H1 (cell line): ENCODE results near the gene PTPRD. TPM values are rescaled to one million over a fixed set of nuclear protein-coding genes. Genes with fewer than 3 reads are reported as not detected.

Experiments used
- CTCF ChIA-PET: fragments of 300-600 bp; sonication (Branson Sonifier 250); formaldehyde crosslinking; loops from one replicate; lab custom pipeline; 2021; ENCODE audit not compliant: partially characterized antibody; lab: Charles Lee
- POLR2A ChIA-PET: fragments of 300-600 bp; sonication (Branson Sonifier 250); formaldehyde crosslinking; loops from one replicate; lab custom pipeline; 2021; ENCODE audit warnings: inconsistent platforms; ENCODE audit not compliant: partially characterized antibody; lab: Charles Lee
- DNase-seq, 2 experiments: peaks; one replicate each; pipeline versions ENCODE4 v3.0.0 to v3.0.0-alpha.2; 2010 to 2022; ENCODE audit warnings: low spot score in 2 of 2, low read depth in 1 of 2, mixed read lengths in 1 of 2
- FAIRE-seq: peaks from 2 replicates; lab custom pipeline; 2011; peaks lifted over from hg19 to GRCh38; lab: Jason Lieb, UNC
- H2AFZ ChIP-seq: 2 replicates; pipeline ENCODE4 v1.8.1; 2012; ENCODE audit warnings: low read length, inconsistent platforms
- H2AK5ac ChIP-seq: 2 replicates; pipeline ENCODE4 v1.6.1; 2013; ENCODE audit warnings: low read depth, low read length
- H2BK120ac ChIP-seq: replicated peaks from 2 replicates; pipeline ENCODE3; 2013; ENCODE audit warnings: low read depth, low read length, inconsistent platforms
- H2BK12ac ChIP-seq: 2 replicates; pipeline ENCODE4 v1.6.1; 2013; ENCODE audit warnings: low read depth, low read length
- H2BK15ac ChIP-seq: 2 replicates; pipeline ENCODE4 v1.6.1; 2013; ENCODE audit warnings: low read length
- H2BK20ac ChIP-seq: 2 replicates; pipeline ENCODE4 v1.6.1; 2013; ENCODE audit warnings: low read length
- H2BK5ac ChIP-seq: 2 replicates; pipeline ENCODE4 v1.6.1; 2013; ENCODE audit warnings: low read depth, low read length
- H3K14ac ChIP-seq: 2 replicates; pipeline ENCODE4 v1.6.1; 2013; ENCODE audit warnings: inconsistent platforms; ENCODE audit not compliant: insufficient read length
- H3K18ac ChIP-seq: 2 replicates; pipeline ENCODE4 v1.6.1; 2013; ENCODE audit warnings: low read length; ENCODE audit errors: extremely low read depth
- H3K23ac ChIP-seq: 2 replicates; pipeline ENCODE4 v1.6.1; 2013; ENCODE audit warnings: inconsistent platforms; ENCODE audit not compliant: insufficient read length
- H3K23me2 ChIP-seq: 2 replicates; pipeline ENCODE4 v1.6.1; 2013; ENCODE audit warnings: low read depth, low read length
- H3K27ac ChIP-seq: 2 replicates; pipeline ENCODE4 v1.6.1; 2011; ENCODE audit warnings: low read depth, low read length, inconsistent platforms
- H3K27me3 ChIP-seq, 4 experiments: replicated peaks in 1 of 4; 1 replicate in 1 of 4; 2 replicates in 3 of 4; pipeline versions ENCODE4 v1.6.1 to v1.8.1; 2011 to 2013; ENCODE audit warnings: low read length in 3 of 4, mild to moderate bottlenecking in 3 of 4, inconsistent platforms in 2 of 4, mixed read lengths in 2 of 4, moderate library complexity in 1 of 4; ENCODE audit not compliant: control insufficient read depth in 3 of 4, insufficient read depth in 3 of 4; ENCODE audit errors: extremely low read depth in 1 of 4
- H3K36me3 ChIP-seq, 4 experiments: 2 replicates each; pipeline versions ENCODE4 v1.6.1 to v1.8.1; 2011 to 2013; ENCODE audit warnings: mild to moderate bottlenecking in 4 of 4, low read length in 3 of 4, moderate library complexity in 2 of 4, control low read depth in 1 of 4, inconsistent platforms in 1 of 4; ENCODE audit not compliant: insufficient read depth in 4 of 4, control insufficient read depth in 2 of 4
- H3K4ac ChIP-seq: replicated peaks from 2 replicates; pipeline ENCODE3; 2013; ENCODE audit warnings: low read length, low read depth, mixed read lengths, inconsistent platforms; ENCODE audit not compliant: insufficient read length
- H3K4me1 ChIP-seq, 4 experiments: replicated peaks in 1 of 4; 1 replicate in 1 of 4; 2 replicates in 3 of 4; pipeline versions ENCODE4 v1.6.1 to v1.8.1; 2011 to 2013; ENCODE audit warnings: low read length in 3 of 4, inconsistent platforms in 2 of 4, mixed read lengths in 1 of 4; ENCODE audit not compliant: insufficient read depth in 4 of 4, control insufficient read depth in 3 of 4
- H3K4me2 ChIP-seq, 2 experiments: 2 replicates each; pipeline versions ENCODE4 v1.6.1 to v1.8.1; 2011 to 2013; ENCODE audit warnings: low read depth in 2 of 2, low read length in 2 of 2, control low read depth in 1 of 2, inconsistent platforms in 1 of 2, mild to moderate bottlenecking in 1 of 2; ENCODE audit not compliant: insufficient read depth in 1 of 2
- H3K4me3 ChIP-seq, 4 experiments: fragments of 200-600, 300-600 bp in 1 of 4; sonication (generic), shearing (Covaris generic), sonication (Bioruptor Twin) in 1 of 4; 2 replicates each; pipeline versions ENCODE4 v1.5.1 to v1.8.1; 2011 to 2016; ENCODE audit warnings: low read length in 4 of 4, low read depth in 3 of 4, control low read depth in 2 of 4, inconsistent platforms in 2 of 4, mild to moderate bottlenecking in 2 of 4, mixed read lengths in 1 of 4, moderate library complexity in 1 of 4; ENCODE audit not compliant: insufficient read depth in 2 of 4; ENCODE audit errors: extremely low read depth in 1 of 4
- H3K56ac ChIP-seq: replicated peaks from 2 replicates; pipeline ENCODE3; 2013; ENCODE audit warnings: low read depth, mild to moderate bottlenecking, mixed read lengths, low read length, inconsistent platforms; ENCODE audit not compliant: insufficient read length
- H3K79me1 ChIP-seq: 2 replicates; pipeline ENCODE4 v1.6.1; 2013; ENCODE audit warnings: low read depth, low read length, control low read depth
- H3K79me2 ChIP-seq, 2 experiments: 2 replicates each; pipeline versions ENCODE4 v1.6.1 to v1.8.1; 2012 to 2013; ENCODE audit warnings: low read length in 2 of 2, mild to moderate bottlenecking in 2 of 2, inconsistent platforms in 1 of 2; ENCODE audit not compliant: insufficient read depth in 2 of 2, control insufficient read depth in 1 of 2
- H3K9ac ChIP-seq, 4 experiments: replicated peaks in 1 of 4; 1 replicate in 1 of 4; 2 replicates in 3 of 4; pipeline versions ENCODE4 v1.6.1 to v1.8.1; 2011 to 2013; ENCODE audit warnings: low read depth in 3 of 4, low read length in 3 of 4, control low read depth in 2 of 4, mild to moderate bottlenecking in 2 of 4, moderate library complexity in 2 of 4, inconsistent platforms in 1 of 4; ENCODE audit errors: extremely low read depth in 1 of 4
- H3K9me3 ChIP-seq, 2 experiments: 2 replicates each; pipeline versions ENCODE4 v1.6.1 to v1.8.1; 2012 to 2013; ENCODE audit warnings: mild to moderate bottlenecking in 2 of 2, moderate library complexity in 2 of 2, control low read depth in 1 of 2, inconsistent platforms in 1 of 2, low read depth in 1 of 2, low read length in 1 of 2, mixed read lengths in 1 of 2; ENCODE audit not compliant: insufficient read depth in 2 of 2
- H4K20me1 ChIP-seq, 2 experiments: replicated peaks in 1 of 2; 2 replicates each; pipeline versions ENCODE3 to v1.8.1; 2011 to 2013; ENCODE audit warnings: inconsistent platforms in 2 of 2, low read length in 2 of 2, mild to moderate bottlenecking in 1 of 2; ENCODE audit not compliant: insufficient read depth in 2 of 2, control insufficient read depth in 1 of 2
- H4K5ac ChIP-seq: 2 replicates; pipeline ENCODE4 v1.6.1; 2013; ENCODE audit warnings: low read length, low read depth, mixed read lengths, inconsistent platforms; ENCODE audit not compliant: insufficient read length
- H4K8ac ChIP-seq: 2 replicates; pipeline ENCODE4 v1.8.0; 2013; ENCODE audit warnings: mild to moderate bottlenecking, moderate library complexity, low read length, inconsistent platforms; ENCODE audit not compliant: insufficient read depth; ENCODE audit errors: extremely low read depth
- H4K91ac ChIP-seq: replicated peaks from 2 replicates; pipeline ENCODE3; 2013; ENCODE audit warnings: low read length, mixed read lengths, inconsistent platforms; ENCODE audit not compliant: insufficient read length
- ATF2 ChIP-seq: IDR thresholded peaks from 2 replicates; pipeline ENCODE4 v1.6.1; 2012; ENCODE audit warnings: low read length, inconsistent platforms
- ATF3 ChIP-seq: IDR thresholded peaks from 2 replicates; pipeline ENCODE4 v1.6.1; 2011; ENCODE audit warnings: low read depth, mild to moderate bottlenecking, low read length; ENCODE audit not compliant: insufficient read depth
- CTBP2 ChIP-seq: IDR thresholded peaks from 2 replicates; pipeline ENCODE4 v1.7.0; 2011; ENCODE audit warnings: borderline replicate concordance, mild to moderate bottlenecking, moderate library complexity, mixed read lengths, low read length; ENCODE audit not compliant: insufficient read depth, insufficient read length
- NANOG ChIP-seq: IDR thresholded peaks from 2 replicates; pipeline ENCODE4 v1.6.1; 2011; ENCODE audit warnings: low read length, low read depth, mild to moderate bottlenecking, inconsistent platforms; ENCODE audit not compliant: insufficient read depth, poor library complexity, severe bottlenecking
- RNF2 ChIP-seq: fragments of 200-900, 300-1000 bp; sonication (generic); IDR thresholded peaks from 2 replicates; pipeline ENCODE4 v1.7.1; 2016; ENCODE audit warnings: borderline replicate concordance, low read depth, mild to moderate bottlenecking, antibody characterized with exemption, low read length; ENCODE audit not compliant: poor library complexity, severe bottlenecking; ENCODE audit errors: missing control alignments
- SP4 ChIP-seq: IDR thresholded peaks from 2 replicates; pipeline ENCODE4 v1.6.1; 2012; ENCODE audit warnings: low read length, inconsistent platforms
- TAF1 ChIP-seq: IDR thresholded peaks from 2 replicates; pipeline ENCODE4 v1.6.1; 2011; ENCODE audit warnings: mild to moderate bottlenecking, low read depth, low read length
- TCF12 ChIP-seq: IDR thresholded peaks from 2 replicates; pipeline ENCODE4 v1.6.1; 2011; ENCODE audit warnings: low read depth, mild to moderate bottlenecking, low read length
- whole genome bisulfite sequencing, 2 experiments: shearing (Covaris generic) in 1 of 2; methylation state at CpG; one replicate each; pipeline versions ENCODE4 v1.1.6 to v1.1.7; 2013 to 2015; ENCODE audit warnings: low lambda C conversion rate in 2 of 2, mixed read lengths in 2 of 2, inconsistent platforms in 1 of 2, low coverage in 1 of 2, missing lambda C conversion rate in 1 of 2; ENCODE audit not compliant: insufficient replicate concordance in 2 of 2, insufficient coverage in 1 of 2, insufficient read length in 1 of 2; ENCODE audit errors: extremely low coverage in 1 of 2, missing lambda C conversion rate in 1 of 2; 5-methylcytosine and 5-hydroxymethylcytosine counted together
- polyA plus RNA-seq, 7 experiments: library from polyadenylated mRNA; depleted of rRNA in 3 of 7; stranded (reverse) in 5 of 7; unstranded in 2 of 7; fragments of >200 nt in 5 of 7; fragments of 200-250 nt in 2 of 7; gene quantifications; 1 replicate in 5 of 7; 2 replicates in 1 of 7; 4 replicates in 1 of 7; pipeline versions ENCODE4 v1.2.1 to v1.2.3, GENCODE V29; 2011 to 2013; ENCODE audit warnings: missing spikeins in 2 of 7, mixed read lengths in 2 of 7
- total RNA-seq: library from RNA; stranded (reverse); fragmentation: NEBNext Ultra II Directional; extraction: Animal tissue kit (Norgen Biotek cat#: 25700); gene quantifications from 2 replicates; pipeline ENCODE4 v1.2.1, GENCODE V29; 2021

Gene PTPRD
- total and polyA plus RNA-seq, 2 of the 8 experiments (the other 6 are each of a cell fraction or from before 2014, with no cell fraction given) = 17.2 to 77.0 TPM

DNA sequence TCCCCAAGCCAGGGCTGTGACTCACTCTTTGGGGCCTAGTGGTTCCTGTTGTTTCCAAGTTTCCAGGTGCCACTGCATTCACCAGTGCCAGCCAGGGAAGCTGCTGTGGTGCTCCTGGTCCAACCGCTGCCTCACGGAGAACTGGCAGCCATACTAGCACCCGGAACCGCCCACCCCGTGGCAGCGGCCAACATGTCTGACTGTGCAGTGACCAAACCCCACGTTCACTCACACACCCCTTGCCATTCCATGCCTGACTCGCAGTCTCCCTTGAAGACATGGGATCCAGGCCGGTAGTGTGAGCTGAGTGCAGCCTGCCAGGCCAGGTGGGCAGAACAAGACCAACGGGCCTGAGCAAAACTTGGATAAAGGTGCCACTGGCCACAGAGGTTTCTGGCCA is 1968.2 kb downstream of the PTPRD start:
- no peaks in the 10 kb centered on the region for H3K9me3 ChIP-seq

More for the DNA sequence above, 1968.2 kb downstream of the PTPRD start:
- no peak overlapping the region for H2BK15ac ChIP-seq
- no peak overlapping the region for H4K91ac ChIP-seq
- H2BK12ac ChIP-seq = no peak overlapping the region
- ChIA-PET POLR2A (no interaction called here), CTCF (interaction anchor here (0.5 to 2.5 kb wide), 4 partner anchors 8 to 989 kb away, joined by 3 to 6 read pairs (median 4); no protein-coding TSS in a partner anchor)
- FAIRE-seq = no peak
- no peak overlapping the region for H2BK20ac ChIP-seq
- no peak overlapping the region; the same call in 1 of the 2 replicates for H3K27ac ChIP-seq
- no peaks in the 10 kb centered on the region for H3K23me2 ChIP-seq
- no peaks in the 10 kb centered on the region for H3K79me2 ChIP-seq
- no peak overlapping the region for H3K14ac ChIP-seq
- H2AFZ ChIP-seq = no peak overlapping the region
- no peak overlapping the region for H2BK120ac ChIP-seq
- WGBS, 2 experiments = 95% methylated on average over 10 of the region's 10 CpGs; no CpG with 5 or more reads in 1 of the 2 experiments
- no peak for DNase-seq
- no peak overlapping the region for H4K5ac ChIP-seq
- TF ChIP-seq ATF3 (no peak), TCF12 (no peak), SP4 (no peak), TAF1 (no peak), ATF2 (no peak), CTBP2 (no peak), NANOG (no peak), RNF2 (no peak)
- no peaks in the 10 kb centered on the region for H3K27me3 ChIP-seq
- no peaks in the 10 kb centered on the region for H4K20me1 ChIP-seq
- no peak overlapping the region for H3K4me3 ChIP-seq
- no peak overlapping the region for H3K4ac ChIP-seq
- no peak overlapping the region for H3K56ac ChIP-seq
- no peak overlapping the region for H3K9ac ChIP-seq
- no peak overlapping the region for H3K4me2 ChIP-seq
- H2AK5ac ChIP-seq = no peak overlapping the region
- no peak overlapping the region for H3K23ac ChIP-seq
- no peak overlapping the region; the same call in 1 of the 2 replicates for H4K8ac ChIP-seq
- H3K18ac ChIP-seq = no peak overlapping the region
- peaks cover 0 to 3% (median 0%) of the 10 kb centered on the region in 4 experiments; a peak in 1 of 7 replicates for H3K4me1 ChIP-seq
- H3K79me1 ChIP-seq = no peaks in the 10 kb centered on the region
- no peak overlapping the region for H2BK5ac ChIP-seq
- H3K36me3 ChIP-seq = no peaks in the 10 kb centered on the region
